ENCODE measurements around the gene CDCA5.
A peak's percentile ranks its signal among the peaks of the same experiment; 100 is the strongest.

The CDCA5 gene

DNA sequence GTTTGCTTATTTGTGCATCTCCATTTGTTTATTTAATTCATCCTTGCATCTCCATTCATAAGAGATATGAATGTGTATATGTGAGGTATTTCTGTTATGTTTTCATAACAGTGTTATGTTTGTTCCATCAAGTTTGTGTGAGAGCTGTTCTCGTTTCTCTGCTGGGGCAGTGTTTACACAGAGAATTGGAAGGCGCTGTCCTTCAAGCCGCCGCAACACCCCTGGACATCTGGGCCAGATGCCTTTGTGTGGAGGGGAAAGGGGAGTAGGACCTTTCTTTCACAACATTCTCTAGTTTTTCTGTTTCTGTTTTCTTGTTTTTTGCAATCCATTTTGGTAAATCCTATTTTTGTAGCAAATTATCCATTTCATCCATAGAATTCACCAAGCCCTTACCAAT, 20.8 kb upstream of the CDCA5 start:
- no peak for DNase-seq

DNA sequence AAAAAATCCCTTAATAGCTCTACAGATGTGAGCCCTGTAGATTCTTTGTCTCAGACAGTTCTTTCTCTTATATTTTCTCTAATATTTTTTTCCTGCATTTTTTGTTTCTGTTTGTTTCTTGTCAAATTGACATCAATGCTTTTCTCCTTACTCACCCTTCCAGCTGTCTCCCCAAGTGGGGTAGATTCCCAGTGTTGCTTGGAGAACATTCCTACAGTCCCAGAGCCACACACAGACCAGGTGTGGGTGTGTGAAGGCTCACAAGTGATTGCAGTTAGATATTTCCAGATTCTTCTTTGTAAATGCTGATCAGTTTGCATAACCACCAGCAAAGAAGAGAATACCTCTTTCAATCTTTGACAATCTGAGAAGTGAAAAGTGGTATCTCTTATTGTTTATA, 19.6 kb upstream of the CDCA5 start:
- no peak for DNase-seq

DNA sequence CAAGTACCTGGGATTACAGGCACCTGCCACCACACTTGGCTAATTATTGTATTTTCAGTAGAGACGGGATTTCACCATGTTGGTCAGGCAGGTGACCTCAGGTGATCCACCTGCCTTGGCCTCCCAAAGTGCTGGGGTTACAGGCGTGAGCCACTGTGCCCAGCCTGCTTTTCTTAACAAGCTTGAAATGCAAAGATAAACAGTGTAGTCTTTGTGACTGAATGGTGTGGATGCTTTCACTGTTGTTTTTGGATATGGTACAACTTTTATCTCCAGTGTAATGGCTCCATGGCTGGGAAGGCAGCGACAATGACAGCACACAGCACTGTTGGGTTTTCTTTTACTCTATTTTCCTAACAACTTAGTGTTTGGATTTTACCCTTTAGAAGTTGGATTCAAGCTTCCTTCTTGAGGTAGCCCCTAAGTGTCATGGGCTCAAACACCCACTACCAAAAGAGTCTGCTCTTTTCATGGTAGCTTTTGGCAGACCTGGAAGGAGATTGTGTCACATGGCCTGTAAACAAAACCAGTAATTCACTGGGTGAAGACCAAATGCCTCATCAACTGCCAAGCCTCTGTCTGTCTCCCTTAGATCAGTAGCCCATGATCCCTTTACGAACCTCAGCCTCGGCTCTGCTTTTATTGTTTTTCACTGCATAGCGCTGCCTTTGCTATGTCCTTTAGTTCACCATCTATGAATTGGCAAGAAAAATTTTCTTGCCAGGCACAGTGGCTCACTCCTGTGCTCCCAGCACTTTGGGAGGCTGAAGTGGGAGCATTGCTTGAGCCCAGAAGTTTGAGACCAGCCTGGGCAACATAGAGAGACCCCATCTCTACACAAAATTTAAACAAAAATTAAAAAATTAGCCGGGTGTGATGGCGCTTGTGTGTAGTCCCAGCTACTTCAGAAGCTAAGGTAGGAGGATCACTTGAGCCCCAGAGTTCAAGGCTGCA, 18.6 kb upstream of the CDCA5 start:
- DNase-seq: no peak

DNA sequence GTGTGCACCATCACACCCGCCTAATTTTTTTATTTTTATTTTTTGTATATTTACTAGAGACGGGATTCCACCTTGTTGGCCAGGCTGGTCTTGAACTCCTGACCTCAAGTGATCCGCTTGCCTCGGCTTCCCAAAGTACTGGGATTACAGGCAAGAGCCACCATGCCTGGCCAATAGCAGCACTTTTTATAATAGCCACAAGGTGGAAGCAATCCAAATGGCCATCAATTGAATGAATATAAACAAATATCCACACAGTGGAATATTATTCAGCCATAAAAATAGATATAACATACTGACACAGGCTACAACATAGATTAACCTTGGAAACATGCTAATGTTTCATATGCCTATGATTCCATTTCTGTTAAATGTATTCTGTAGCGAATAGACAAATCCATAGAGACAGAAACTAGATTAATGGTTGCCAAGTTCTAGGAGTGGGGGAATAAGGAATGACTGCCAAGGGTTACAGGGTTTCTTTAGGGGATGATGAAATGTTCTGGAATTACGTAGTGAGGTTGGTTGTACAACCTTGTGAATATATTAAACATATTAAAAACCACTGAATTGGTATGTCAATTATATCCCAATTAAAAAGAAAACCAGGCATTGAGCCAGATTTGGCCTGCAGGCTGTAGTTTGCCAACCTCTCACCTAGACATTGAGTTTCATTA, 17.0 kb upstream of the CDCA5 start:
- no peak for DNase-seq

- no peak for DNase-seq
These were observed 13.1 kb upstream of the CDCA5 start for GRCh38 chr11:65096926-65097325.

GRCh38 chr11:65095974-65096806, 12.3 kb upstream of the CDCA5 start, which contains the start of gene VPS51:
VPS51 (plus strand) TSS chr11:65096214; CDS start chr11:65096251, 37 bp downstream.
- DNase-seq: peak; percentile 83

GRCh38 chr11:65095427-65095826, 11.6 kb upstream of the CDCA5 start:
- DNase-seq: no peak

GRCh38 chr11:65090628-65091027, 6.8 kb upstream of the CDCA5 start:
- DNase-seq: no peak

- no peak for DNase-seq
These were observed 5.8 kb upstream of the CDCA5 start for GRCh38 chr11:65089621-65090020.

- no peak for DNase-seq
These were observed 4.0 kb upstream of the CDCA5 start for GRCh38 chr11:65087827-65088226.

DNA sequence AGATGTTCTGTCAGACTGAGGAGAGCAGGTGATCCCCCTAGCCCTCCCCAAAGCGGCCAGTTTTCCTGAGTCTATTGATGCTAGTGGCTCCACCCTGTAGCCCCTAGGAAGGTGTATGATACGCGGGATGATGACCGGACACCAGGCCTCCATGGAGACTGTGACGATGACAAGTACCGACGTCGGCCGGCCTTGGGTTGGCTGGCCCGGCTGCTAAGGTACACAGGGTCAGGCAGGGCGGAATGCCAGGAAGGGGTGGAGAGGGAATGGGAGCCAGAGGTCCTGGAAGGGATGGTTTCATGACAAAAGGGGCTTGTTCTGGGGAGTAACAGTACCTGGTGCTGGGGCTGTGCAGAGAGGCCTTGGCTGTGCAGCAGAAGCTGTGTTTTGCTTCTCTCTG, 3.4 kb upstream of the CDCA5 start:
- no peak for DNase-seq

- DNase-seq: no peak
These were observed 3.0 kb upstream of the CDCA5 start for GRCh38 chr11:65086809-65087208.

DNA sequence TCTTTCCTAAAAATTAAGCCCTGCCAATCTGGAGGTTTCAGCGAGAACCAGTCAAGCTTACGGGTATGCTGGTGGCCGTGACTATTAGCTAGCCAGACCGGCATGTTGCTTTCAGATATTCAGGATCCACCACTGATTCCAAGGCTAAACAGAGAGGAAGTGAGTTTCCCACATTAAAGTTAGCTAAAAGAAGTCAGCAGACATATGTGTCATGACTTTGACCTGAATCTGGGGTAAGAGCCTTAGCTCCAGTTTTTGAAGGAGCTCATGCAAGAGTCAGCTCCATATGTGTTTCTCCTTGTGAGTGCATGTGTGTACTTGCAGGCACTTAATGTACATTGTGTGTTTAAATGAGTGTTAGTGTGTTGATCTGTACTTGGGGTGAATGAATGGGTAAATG, 1.6 kb upstream of the CDCA5 start:
- no peak for DNase-seq

GRCh38 chr11:65084598-65085375, 947 bp upstream of the CDCA5 start:
- DNase-seq: no peak

GRCh38 chr11:65083134-65083833, 556 bp downstream of the CDCA5 start:
- DNase-seq: no peak

DNA sequence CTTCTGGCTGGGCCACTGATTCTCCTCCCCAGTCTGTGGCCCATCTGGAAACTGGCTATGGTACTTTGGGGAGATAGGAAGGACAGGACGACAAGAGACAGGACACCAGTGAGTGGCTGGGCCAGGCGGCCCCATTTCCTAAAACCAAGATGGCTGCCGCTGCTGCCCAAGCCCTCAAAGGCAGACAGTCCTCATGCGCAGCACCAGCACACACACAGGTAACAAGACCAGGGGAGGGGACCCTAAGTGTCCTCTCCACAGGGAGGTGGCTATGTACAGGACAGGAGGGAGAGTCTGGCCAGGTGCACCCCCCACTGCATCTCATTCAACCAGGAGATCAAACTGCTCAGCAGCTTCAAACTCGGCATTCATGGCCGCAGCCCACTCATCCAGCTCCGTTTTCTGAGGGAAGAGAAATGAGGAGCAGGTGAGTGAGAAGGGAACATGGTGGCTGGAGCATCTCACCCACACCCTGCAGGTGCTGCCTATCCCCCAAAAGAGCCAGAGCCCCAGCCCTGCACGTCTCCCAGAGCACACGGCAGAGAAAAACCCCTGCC, 5.0 kb downstream of the CDCA5 start:
- no peak for DNase-seq

GRCh38 chr11:65078151-65078550, 5.7 kb downstream of the CDCA5 start:
- DNase-seq: no peak

DNA sequence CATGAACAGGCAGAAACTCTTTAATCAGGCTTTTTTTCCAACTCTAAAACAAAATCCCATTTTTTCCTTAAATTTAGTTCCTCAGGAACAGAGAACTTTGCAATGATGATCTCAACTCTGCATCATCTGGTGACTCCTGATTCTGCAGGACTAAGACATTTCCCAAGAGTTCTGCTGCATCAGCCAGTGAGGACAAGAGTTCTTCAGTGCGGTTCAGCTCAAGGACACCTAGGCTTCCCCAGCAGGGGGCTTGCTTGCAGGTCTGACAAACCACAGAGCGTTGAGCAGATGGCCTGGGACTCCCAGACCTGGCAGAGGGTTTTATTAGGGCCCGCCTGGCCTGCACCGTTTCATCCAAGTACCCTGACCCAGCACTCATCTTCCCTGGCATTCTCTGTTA, 6.4 kb downstream of the CDCA5 start:
- DNase-seq: peak; percentile 7

- DNase-seq: no peak
These were observed 11.2 kb downstream of the CDCA5 start for GRCh38 chr11:65072631-65072966.

GRCh38 chr11:65071907-65072630, 11.8 kb downstream of the CDCA5 start:
- DNase-seq: no peak

GRCh38 chr11:65069217-65069616, 14.6 kb downstream of the CDCA5 start:
- no peak for DNase-seq

Data from DMS79 treated with DMSO at 0.1 percent for 48 hours (cell line).